Sigmoid colon (tissue), 4 donors: ENCODE data around the gene VEGFD.

Experiments used
- POLR2AphosphoS5 ChIP-seq, 4 donors: sonication (generic); formaldehyde crosslinking; IDR thresholded peaks; one replicate each; pipeline ENCODE4 v1.6.1; 2017; ENCODE audit warnings: antibody characterized with exemption in 4 of 4
- TF ChIP-seq, protein P1 (sequence below), 4 experiments: fragments of 450-650 bp in 3 of 4; fragments of 200-600 bp in 1 of 4; IDR thresholded peaks; one replicate each; pipeline ENCODE4 v1.5.1; 2016 to 2019; ENCODE audit warnings: antibody characterized with exemption in 4 of 4, mild to moderate bottlenecking in 3 of 4, moderate library complexity in 2 of 4

DNA sequence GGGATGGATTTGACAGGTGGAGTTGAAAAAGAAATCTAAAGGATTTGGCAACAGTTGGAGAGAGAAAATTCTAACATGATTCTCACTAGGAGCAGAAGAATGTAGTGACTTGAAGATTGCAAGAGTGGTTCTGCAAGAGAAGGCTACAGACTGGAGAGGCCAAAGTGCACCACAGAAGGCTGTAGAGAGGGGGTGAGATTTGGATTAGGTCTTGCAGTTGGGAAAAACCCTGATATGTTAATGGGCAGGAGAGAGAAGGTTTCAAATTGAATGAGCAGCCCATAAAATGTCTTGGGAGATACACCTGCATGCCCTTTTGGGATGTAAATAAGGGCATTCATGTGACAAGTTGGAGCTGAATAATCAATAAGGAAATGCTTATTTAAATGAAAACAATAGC is 14.7 kb upstream of the VEGFD start:
- no peak for TF ChIP-seq POLR2AphosphoS5 (IDR thresholded peaks at IDR 0.05)
- TF ChIP-seq, protein P1, sequence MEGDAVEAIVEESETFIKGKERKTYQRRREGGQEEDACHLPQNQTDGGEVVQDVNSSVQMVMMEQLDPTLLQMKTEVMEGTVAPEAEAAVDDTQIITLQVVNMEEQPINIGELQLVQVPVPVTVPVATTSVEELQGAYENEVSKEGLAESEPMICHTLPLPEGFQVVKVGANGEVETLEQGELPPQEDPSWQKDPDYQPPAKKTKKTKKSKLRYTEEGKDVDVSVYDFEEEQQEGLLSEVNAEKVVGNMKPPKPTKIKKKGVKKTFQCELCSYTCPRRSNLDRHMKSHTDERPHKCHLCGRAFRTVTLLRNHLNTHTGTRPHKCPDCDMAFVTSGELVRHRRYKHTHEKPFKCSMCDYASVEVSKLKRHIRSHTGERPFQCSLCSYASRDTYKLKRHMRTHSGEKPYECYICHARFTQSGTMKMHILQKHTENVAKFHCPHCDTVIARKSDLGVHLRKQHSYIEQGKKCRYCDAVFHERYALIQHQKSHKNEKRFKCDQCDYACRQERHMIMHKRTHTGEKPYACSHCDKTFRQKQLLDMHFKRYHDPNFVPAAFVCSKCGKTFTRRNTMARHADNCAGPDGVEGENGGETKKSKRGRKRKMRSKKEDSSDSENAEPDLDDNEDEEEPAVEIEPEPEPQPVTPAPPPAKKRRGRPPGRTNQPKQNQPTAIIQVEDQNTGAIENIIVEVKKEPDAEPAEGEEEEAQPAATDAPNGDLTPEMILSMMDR (IDR thresholded peaks at IDR 0.05): no peak
